Medulla oblongata (tissue), 1 donor: ENCODE results near the gene ZC3HAV1.
"Not testable (repeated sequence)": the region's sequence is repeated elsewhere in the genome, so short reads cannot be mapped to it uniquely, and the experiment has no call there.

Experiments
- DNase-seq: peaks from one replicate; pipeline ENCODE4 v3.0.0-alpha.2; 2015; ENCODE audit errors: extremely low spot score

The ZC3HAV1 gene

GRCh38 chr7:139112741-139113250 is 3.3 kb upstream of the ZC3HAV1 start:
- no peak for DNase-seq

- DNase-seq = no peak
These were observed 2.8 kb upstream of the ZC3HAV1 start for GRCh38 chr7:139112316-139112715.

GRCh38 chr7:139111811-139112301 is 2.3 kb upstream of the ZC3HAV1 start:
- no peak for DNase-seq

- no peak for DNase-seq
These were observed 1.6 kb upstream of the ZC3HAV1 start for GRCh38 chr7:139111147-139111546.

GRCh38 chr7:139109983-139110411 is 477 bp upstream of the ZC3HAV1 start:
- no peak for DNase-seq

- DNase-seq = peak; percentile 34
These were observed 993 bp downstream of the ZC3HAV1 start for GRCh38 chr7:139108266-139109187.

- DNase-seq = peak; percentile 72
These were observed 2.6 kb downstream of the ZC3HAV1 start for GRCh38 chr7:139106959-139107358.

- DNase-seq = not testable (repeated sequence)
These were observed 3.3 kb downstream of the ZC3HAV1 start for GRCh38 chr7:139106227-139106626.

GRCh38 chr7:139105484-139105883 is 4.0 kb downstream of the ZC3HAV1 start:
- DNase-seq = no peak

- DNase-seq = no peak
These were observed 5.4 kb downstream of the ZC3HAV1 start for GRCh38 chr7:139104091-139104450.

- DNase-seq = no peak
These were observed 6.3 kb downstream of the ZC3HAV1 start for GRCh38 chr7:139103057-139103815.

GRCh38 chr7:139101637-139102158 is 7.8 kb downstream of the ZC3HAV1 start:
- DNase-seq = not testable (repeated sequence)

- DNase-seq = no peak
These were observed 10.2 kb downstream of the ZC3HAV1 start for GRCh38 chr7:139099172-139099947.

- peak; percentile 41 for DNase-seq
These were observed 14.3 kb downstream of the ZC3HAV1 start for GRCh38 chr7:139095194-139095659.

GRCh38 chr7:139094596-139094995 is 14.9 kb downstream of the ZC3HAV1 start:
- peak; percentile 39 for DNase-seq

- no peak for DNase-seq
These were observed 15.5 kb downstream of the ZC3HAV1 start for GRCh38 chr7:139094030-139094429.

- not testable (repeated sequence) for DNase-seq
These were observed 16.0 kb downstream of the ZC3HAV1 start for GRCh38 chr7:139093512-139093911.

- DNase-seq = no peak
These were observed 17.3 kb downstream of the ZC3HAV1 start for GRCh38 chr7:139092090-139092796.

GRCh38 chr7:139091677-139091996 is 17.9 kb downstream of the ZC3HAV1 start:
- no peak for DNase-seq

- DNase-seq = no peak
These were observed 20.4 kb downstream of the ZC3HAV1 start for GRCh38 chr7:139089118-139089517.

GRCh38 chr7:139088268-139088667 is 21.3 kb downstream of the ZC3HAV1 start:
- no peak for DNase-seq
